Karpas-422 (cell line): Measurements from ENCODE around the gene PLXDC2. TPM values are rescaled to one million over a fixed set of nuclear protein-coding genes. Genes with fewer than 3 reads are reported as not detected.

Experiments used
- DNase-seq: peaks from one replicate; pipeline ENCODE4 v3.0.0-alpha.2; 2015
- H2AFZ ChIP-seq: fragments of 200-600 bp; sonication (generic); 2 replicates; pipeline ENCODE4 v1.6.1; 2014; ENCODE audit warnings: antibody characterized with exemption, low read length, mixed read lengths
- H3K27ac ChIP-seq: fragments of 200-600 bp; sonication (generic); 2 replicates; pipeline ENCODE4 v1.5.1; 2014; ENCODE audit warnings: mild to moderate bottlenecking, low read length, moderate library complexity
- H3K27me3 ChIP-seq: fragments of 200-600 bp; sonication (generic); 2 replicates; pipeline ENCODE4 v1.6.1; 2014; ENCODE audit warnings: low read length, mixed read lengths
- H3K36me3 ChIP-seq: fragments of 200-600 bp; sonication (generic); 2 replicates; pipeline ENCODE4 v1.6.1; 2014; ENCODE audit warnings: low read length, mixed read lengths; ENCODE audit not compliant: insufficient read depth
- H3K4me1 ChIP-seq: fragments of 200-600 bp; sonication (generic); 2 replicates; pipeline ENCODE4 v1.6.1; 2014; ENCODE audit warnings: mild to moderate bottlenecking, low read length, mixed read lengths
- H3K4me2 ChIP-seq: fragments of 200-600 bp; sonication (generic); 2 replicates; pipeline ENCODE4 v1.6.1; 2014; ENCODE audit warnings: low read length, low read depth, mild to moderate bottlenecking; ENCODE audit not compliant: poor library complexity, severe bottlenecking
- H3K4me3 ChIP-seq: fragments of 200-600 bp; sonication (generic); 2 replicates; pipeline ENCODE4 v1.5.1; 2014; ENCODE audit warnings: mild to moderate bottlenecking, antibody characterized with exemption, low read length, mixed read lengths
- H3K79me2 ChIP-seq: fragments of 200-600 bp; sonication (generic); 2 replicates; pipeline ENCODE4 v1.6.1; 2014; ENCODE audit warnings: mild to moderate bottlenecking, low read length, mixed read lengths
- H3K9ac ChIP-seq: fragments of 200-600 bp; sonication (generic); 2 replicates; pipeline ENCODE4 v1.6.0; 2014; ENCODE audit warnings: low read length
- H3K9me2 ChIP-seq: fragments of 200-600 bp; sonication (generic), shearing (Covaris generic); replicated peaks from 2 replicates; pipeline ENCODE4 v1.6.0; 2014; ENCODE audit warnings: mild to moderate bottlenecking, low read length, moderate library complexity; ENCODE audit not compliant: insufficient read depth
- H3K9me3 ChIP-seq: fragments of 300-700, 200-600 bp; sonication (generic); 2 replicates; pipeline ENCODE4 v1.6.1; 2014; ENCODE audit warnings: low read length, mixed read lengths
- H4K20me1 ChIP-seq: fragments of 200-600 bp; sonication (generic); 2 replicates; pipeline ENCODE4 v1.6.1; 2014; ENCODE audit warnings: mild to moderate bottlenecking, antibody characterized with exemption, low read length, low read depth; ENCODE audit not compliant: insufficient read depth
- total RNA-seq: library from RNA; depleted of rRNA; stranded (reverse); fragments of >200 nt; shearing (Covaris generic); gene quantifications from 2 replicates; pipeline ENCODE4 v1.2.3, GENCODE V29; 2014; ENCODE audit warnings: low replicate concordance

PLXDC2 gene
- total RNA-seq, 1 experiment from 2014 or later, result not detected

- H2AFZ ChIP-seq, result no peak overlapping the region
- H3K79me2 ChIP-seq, result no peaks in the 10 kb centered on the region
- no peak overlapping the region for H3K9ac ChIP-seq
- H4K20me1 ChIP-seq, result no peaks in the 10 kb centered on the region
- no peak overlapping the region for H3K27ac ChIP-seq
- no peaks in the 10 kb centered on the region for H3K4me1 ChIP-seq
- peaks cover 38% of the 10 kb centered on the region for H3K9me3 ChIP-seq
- no peak overlapping the region for H3K4me3 ChIP-seq
- no peaks in the 10 kb centered on the region for H3K27me3 ChIP-seq
- no peaks in the 10 kb centered on the region for H3K36me3 ChIP-seq
- no peak overlapping the region for H3K4me2 ChIP-seq
- no peaks in the 10 kb centered on the region for H3K9me2 ChIP-seq
- no peak for DNase-seq
Measured at GRCh38 chr10:20132816-20133215, 316.6 kb downstream of the PLXDC2 start.

- H3K9me3 ChIP-seq, result peaks cover 40% of the 10 kb centered on the region
- H3K36me3 ChIP-seq, result no peaks in the 10 kb centered on the region
- no peaks in the 10 kb centered on the region for H3K9me2 ChIP-seq
- H3K4me1 ChIP-seq, result no peaks in the 10 kb centered on the region
- no peaks in the 10 kb centered on the region for H4K20me1 ChIP-seq
- H3K9ac ChIP-seq, result no peak overlapping the region
- no peaks in the 10 kb centered on the region for H3K79me2 ChIP-seq
- H3K27ac ChIP-seq, result no peak overlapping the region
- no peak overlapping the region for H3K4me2 ChIP-seq
- no peak overlapping the region for H3K4me3 ChIP-seq
- DNase-seq, result no peak
- no peak overlapping the region for H2AFZ ChIP-seq
- no peaks in the 10 kb centered on the region for H3K27me3 ChIP-seq
Measured at GRCh38 chr10:20133669-20134189, 317.5 kb downstream of the PLXDC2 start.

- H3K9me3 ChIP-seq, result peaks cover 15% of the 10 kb centered on the region; the same call in 1 of the 2 replicates
- no peak overlapping the region for H3K4me2 ChIP-seq
- H2AFZ ChIP-seq, result no peak overlapping the region
- H3K27ac ChIP-seq, result no peak overlapping the region
- H3K4me1 ChIP-seq, result no peaks in the 10 kb centered on the region
- no peak for DNase-seq
- H3K79me2 ChIP-seq, result no peaks in the 10 kb centered on the region
- no peak overlapping the region for H3K9ac ChIP-seq
- no peaks in the 10 kb centered on the region for H3K9me2 ChIP-seq
- H3K4me3 ChIP-seq, result no peak overlapping the region
- no peaks in the 10 kb centered on the region for H3K27me3 ChIP-seq
- no peaks in the 10 kb centered on the region for H4K20me1 ChIP-seq
- H3K36me3 ChIP-seq, result no peaks in the 10 kb centered on the region
Measured at GRCh38 chr10:20142311-20142710, 326.1 kb downstream of the PLXDC2 start.

GRCh38 chr10:20144268-20144667 lies 328.0 kb downstream of the PLXDC2 start:
- Histone ChIP-seq H3K4me2 (no peak overlapping the region), H4K20me1 (no peaks in the 10 kb centered on the region), H3K9me2 (no peaks in the 10 kb centered on the region), H3K9ac (no peak overlapping the region), H3K27ac (no peak overlapping the region), H2AFZ (no peak overlapping the region), H3K4me3 (no peak overlapping the region), H3K27me3 (no peaks in the 10 kb centered on the region), H3K79me2 (no peaks in the 10 kb centered on the region), H3K9me3 (peaks cover 11% of the 10 kb centered on the region; the same call in 1 of the 2 replicates), H3K4me1 (no peaks in the 10 kb centered on the region), H3K36me3 (no peaks in the 10 kb centered on the region)
- DNase-seq, result no peak

- Histone ChIP-seq H3K27ac (no peak overlapping the region), H3K9me3 (peaks cover 13% of the 10 kb centered on the region; the same call in 1 of the 2 replicates), H3K79me2 (no peaks in the 10 kb centered on the region), H3K9me2 (no peaks in the 10 kb centered on the region), H3K4me3 (no peak overlapping the region), H4K20me1 (no peaks in the 10 kb centered on the region), H3K4me2 (no peak overlapping the region), H3K36me3 (no peaks in the 10 kb centered on the region), H3K4me1 (no peaks in the 10 kb centered on the region), H3K27me3 (no peaks in the 10 kb centered on the region), H2AFZ (no peak overlapping the region), H3K9ac (no peak overlapping the region)
- DNase-seq, result no peak
Measured at GRCh38 chr10:20146004-20146403, 329.8 kb downstream of the PLXDC2 start.

GRCh38 chr10:20147684-20148083 lies 331.5 kb downstream of the PLXDC2 start:
- Histone ChIP-seq H3K4me1 (no peaks in the 10 kb centered on the region), H3K9me2 (no peaks in the 10 kb centered on the region), H3K4me3 (no peak overlapping the region)

GRCh38 chr10:20156511-20156910 lies 340.3 kb downstream of the PLXDC2 start:
- no peaks in the 10 kb centered on the region for H4K20me1 ChIP-seq
- no peaks in the 10 kb centered on the region for H3K27me3 ChIP-seq
- H3K79me2 ChIP-seq, result no peaks in the 10 kb centered on the region
- H3K4me2 ChIP-seq, result no peak overlapping the region
- DNase-seq, result no peak
- no peaks in the 10 kb centered on the region for H3K4me1 ChIP-seq
- H3K9me3 ChIP-seq, result peaks cover 29% of the 10 kb centered on the region
- H3K9ac ChIP-seq, result no peak overlapping the region
- H3K36me3 ChIP-seq, result no peaks in the 10 kb centered on the region
- no peaks in the 10 kb centered on the region for H3K9me2 ChIP-seq
- no peak overlapping the region for H3K4me3 ChIP-seq
- H3K27ac ChIP-seq, result no peak overlapping the region
- H2AFZ ChIP-seq, result no peak overlapping the region

More at GRCh38 chr10:20147684-20148083, 331.5 kb downstream of the PLXDC2 start:
- H3K9me3 ChIP-seq, result peaks cover 19% of the 10 kb centered on the region; the same call in 1 of the 2 replicates
- H3K79me2 ChIP-seq, result no peaks in the 10 kb centered on the region
- H3K27ac ChIP-seq, result no peak overlapping the region
- no peak overlapping the region for H2AFZ ChIP-seq
- H3K9ac ChIP-seq, result no peak overlapping the region
- H4K20me1 ChIP-seq, result no peaks in the 10 kb centered on the region
- H3K4me2 ChIP-seq, result no peak overlapping the region
- H3K27me3 ChIP-seq, result no peaks in the 10 kb centered on the region
- DNase-seq, result no peak
- H3K36me3 ChIP-seq, result no peaks in the 10 kb centered on the region

- H3K4me3 ChIP-seq, result no peak overlapping the region
- H3K9me2 ChIP-seq, result no peaks in the 10 kb centered on the region
- peaks cover 28% of the 10 kb centered on the region for H3K9me3 ChIP-seq
- DNase-seq, result no peak
- no peaks in the 10 kb centered on the region for H3K4me1 ChIP-seq
- H3K9ac ChIP-seq, result no peak overlapping the region
- no peaks in the 10 kb centered on the region for H3K79me2 ChIP-seq
- no peak overlapping the region for H2AFZ ChIP-seq
- H3K36me3 ChIP-seq, result no peaks in the 10 kb centered on the region
- no peak overlapping the region for H3K27ac ChIP-seq
- H3K4me2 ChIP-seq, result no peak overlapping the region
- H4K20me1 ChIP-seq, result no peaks in the 10 kb centered on the region
- no peaks in the 10 kb centered on the region for H3K27me3 ChIP-seq
Measured at GRCh38 chr10:20157314-20157713, 341.1 kb downstream of the PLXDC2 start.
